Measurements from ENCODE around the gene ANP32B.
"Not testable (repeated sequence)": the region's sequence is repeated elsewhere in the genome, so short reads cannot be mapped to it uniquely, and the experiment has no call there.

The ANP32B gene

GRCh38 chr9:97963232-97963631 is 19.9 kb upstream of the ANP32B start:
- DNase-seq (ENCODE audit: low read depth): no peak

DNA sequence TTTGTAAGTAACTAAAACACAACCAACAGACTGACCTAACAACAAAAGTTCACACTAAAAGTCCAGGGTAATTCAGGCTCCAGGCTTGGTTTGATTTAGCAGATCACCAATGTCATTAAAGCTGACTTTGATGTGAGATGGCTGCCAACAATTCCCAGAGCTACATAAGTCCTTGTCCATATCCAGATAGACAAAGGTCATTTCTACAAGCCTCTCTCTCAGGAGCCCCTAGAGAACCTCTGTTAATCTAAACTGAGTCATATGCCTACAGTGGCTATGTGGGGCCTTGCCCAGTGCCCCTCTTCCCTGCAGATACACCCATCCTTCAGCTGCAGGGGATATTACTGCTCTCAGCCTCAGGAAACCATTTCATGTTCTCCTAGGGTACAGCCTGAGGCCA is 18.2 kb upstream of the ANP32B start:
- no peak for DNase-seq (ENCODE audit: low read depth)

DNA sequence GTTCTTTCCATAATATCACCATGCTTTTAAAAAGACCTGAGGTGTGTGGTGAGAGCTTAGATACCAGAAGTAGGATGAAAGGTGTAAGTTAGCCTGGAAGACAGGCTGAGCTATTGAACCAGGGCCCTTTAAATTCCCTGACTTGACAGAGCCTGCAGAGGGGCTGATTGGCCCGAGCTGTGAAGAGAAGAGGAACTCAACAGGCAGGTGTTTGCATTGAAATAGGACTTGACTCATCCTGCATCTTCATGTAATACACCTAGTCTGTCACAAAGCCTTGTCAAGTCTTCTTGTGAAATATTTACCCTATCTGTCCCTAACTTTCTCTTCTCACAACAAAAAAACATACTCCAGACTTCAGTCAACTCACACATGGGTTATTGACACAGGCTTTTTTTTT is 16.6 kb upstream of the ANP32B start:
- no peak for DNase-seq (ENCODE audit: low read depth)

GRCh38 chr9:97969014-97969413 is 14.1 kb upstream of the ANP32B start:
- DNase-seq (ENCODE audit: low read depth): no peak

- no peak for DNase-seq (ENCODE audit: low read depth)
Observed at GRCh38 chr9:97970165-97970564, 13.0 kb upstream of the ANP32B start.

- DNase-seq (ENCODE audit: low read depth): no peak
Observed at GRCh38 chr9:97972753-97973152, 10.4 kb upstream of the ANP32B start.

DNA sequence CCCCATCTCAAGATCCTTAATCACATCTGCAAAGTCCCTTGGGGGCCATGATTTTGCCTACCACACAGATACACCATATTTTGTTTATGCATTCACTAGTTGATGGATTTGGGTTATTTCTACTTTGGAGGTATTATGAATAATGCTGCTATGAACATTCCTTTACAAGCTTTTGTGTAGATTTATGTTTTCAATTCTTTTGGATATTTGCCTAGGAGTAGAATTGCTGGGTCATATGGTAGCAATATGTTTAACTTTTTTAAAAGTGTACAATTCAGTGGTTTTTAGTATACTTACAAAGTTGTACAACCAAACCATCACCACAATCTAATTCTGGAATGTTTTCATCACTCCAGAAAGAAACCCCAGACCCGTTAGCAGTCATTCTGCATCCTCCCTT is 7.8 kb upstream of the ANP32B start:
- DNase-seq (ENCODE audit: low read depth): no peak

- not testable (repeated sequence) for DNase-seq (ENCODE audit: low read depth)
Observed at GRCh38 chr9:97976633-97977032, 6.5 kb upstream of the ANP32B start.

GRCh38 chr9:97978371-97979130 is 4.6 kb upstream of the ANP32B start:
- DNase-seq (ENCODE audit: low read depth): no peak

- DNase-seq (ENCODE audit: low read depth): no peak
Observed at GRCh38 chr9:97979788-97980478, 3.2 kb upstream of the ANP32B start.

GRCh38 chr9:97980479-97980803 is 2.7 kb upstream of the ANP32B start:
- DNase-seq (ENCODE audit: low read depth): no peak

DNA sequence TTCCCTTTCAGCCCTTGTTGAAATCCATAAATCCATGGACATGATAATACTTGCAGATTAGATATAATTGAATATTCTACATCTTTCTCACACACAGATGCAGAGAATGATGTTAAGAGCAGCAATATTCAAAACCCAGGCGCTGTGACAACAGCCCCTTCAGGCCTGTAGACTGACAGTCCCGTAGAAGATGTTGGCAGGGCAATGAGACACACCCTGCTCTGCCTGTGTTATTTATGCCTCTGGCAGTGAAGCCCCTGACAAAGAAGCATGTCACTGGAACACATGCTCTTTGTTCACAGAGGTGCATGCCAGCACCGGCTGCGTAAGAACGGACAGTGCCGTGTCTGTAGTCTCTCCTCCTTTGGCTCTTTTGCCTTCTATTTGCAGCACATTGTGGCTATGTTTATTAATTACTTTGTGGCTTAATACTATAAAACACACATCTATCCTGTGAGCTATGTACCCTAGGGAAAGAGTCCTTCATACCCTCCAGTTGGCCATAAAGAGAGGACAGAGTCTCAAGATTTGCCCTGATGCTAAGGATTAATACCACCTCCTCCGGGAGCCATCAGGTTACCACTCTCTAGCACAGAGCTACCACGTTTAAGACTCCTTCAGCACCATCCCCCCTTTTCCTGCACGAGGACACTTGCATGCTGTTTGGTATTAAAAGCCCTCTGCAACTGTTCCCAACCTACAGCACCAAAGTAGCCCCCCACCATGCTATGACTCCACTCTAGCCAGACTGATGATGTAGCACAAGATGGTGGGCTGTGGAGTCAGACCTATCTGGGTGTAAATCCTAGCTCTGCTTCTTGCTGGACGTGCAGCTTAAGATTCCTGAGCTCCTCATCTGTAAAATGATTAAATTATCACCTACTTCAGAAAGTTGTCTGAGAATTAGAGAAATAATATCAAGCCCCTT is 2.0 kb upstream of the ANP32B start:
- no peak for DNase-seq (ENCODE audit: low read depth)

- no peak for DNase-seq (ENCODE audit: low read depth)
Observed at GRCh38 chr9:97981846-97982682, 1.1 kb upstream of the ANP32B start.

DNA sequence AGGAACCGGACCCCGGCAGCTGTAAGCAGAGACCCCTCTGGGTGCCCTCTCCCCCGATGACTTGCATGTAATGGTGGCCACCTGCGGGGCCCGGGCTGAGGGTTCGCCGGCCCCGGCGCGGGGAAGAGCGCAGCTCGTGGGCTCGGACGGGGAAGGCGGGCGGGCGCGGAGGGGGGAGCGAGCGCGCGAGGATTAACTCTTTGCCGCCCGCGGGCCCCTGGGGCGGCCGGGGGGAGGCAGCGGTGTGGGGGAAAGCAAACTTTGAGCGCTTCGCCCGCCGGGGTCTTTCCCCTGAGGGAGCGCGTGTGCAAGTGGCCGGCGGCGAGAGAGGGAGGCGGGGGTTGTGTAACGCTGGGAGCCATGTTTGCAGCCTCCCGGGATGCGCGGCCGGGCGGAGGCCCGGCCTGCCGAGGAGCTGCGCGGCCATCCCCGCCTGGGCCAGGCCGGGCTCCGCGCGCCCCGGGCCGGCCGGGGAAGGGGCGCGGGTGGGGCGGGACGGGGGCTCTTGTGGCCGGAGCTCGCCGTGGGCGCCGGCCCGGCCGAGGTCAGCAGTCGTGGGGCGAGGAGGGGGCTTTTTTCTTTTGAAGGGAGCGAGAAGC is 547 bp downstream of the ANP32B start:
- no peak for DNase-seq (ENCODE audit: low read depth)

- no peak for DNase-seq (ENCODE audit: low read depth)
Observed at GRCh38 chr9:97984188-97985057, 1.3 kb downstream of the ANP32B start.

- DNase-seq (ENCODE audit: low read depth): no peak
Observed at GRCh38 chr9:97985058-97985861, 2.1 kb downstream of the ANP32B start.

GRCh38 chr9:97987487-97987886 is 4.3 kb downstream of the ANP32B start:
- no peak for DNase-seq (ENCODE audit: low read depth)

DNA sequence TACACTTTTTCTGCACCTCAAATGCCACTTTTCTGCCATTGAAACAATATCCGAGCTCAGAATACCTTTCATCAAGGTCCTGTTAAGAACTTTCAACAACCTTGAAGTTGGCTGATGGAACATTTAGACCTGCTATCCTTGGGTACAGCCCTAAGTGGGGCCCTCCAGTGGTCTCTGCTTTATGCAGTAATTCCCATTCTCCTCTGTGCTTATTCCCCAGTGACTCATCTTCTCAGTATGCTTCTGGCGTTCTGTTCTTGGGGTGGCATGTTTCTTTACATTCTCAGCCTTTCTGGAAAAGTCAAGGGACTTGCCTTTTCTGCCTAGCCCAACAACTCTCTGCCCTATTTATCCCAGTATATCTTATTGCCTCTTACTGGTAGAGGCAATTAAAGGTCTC is 7.1 kb downstream of the ANP32B start:
- DNase-seq (ENCODE audit: low read depth): peak; percentile 64

- no peak for DNase-seq (ENCODE audit: low read depth)
Observed at GRCh38 chr9:97991818-97992217, 8.7 kb downstream of the ANP32B start.

DNA sequence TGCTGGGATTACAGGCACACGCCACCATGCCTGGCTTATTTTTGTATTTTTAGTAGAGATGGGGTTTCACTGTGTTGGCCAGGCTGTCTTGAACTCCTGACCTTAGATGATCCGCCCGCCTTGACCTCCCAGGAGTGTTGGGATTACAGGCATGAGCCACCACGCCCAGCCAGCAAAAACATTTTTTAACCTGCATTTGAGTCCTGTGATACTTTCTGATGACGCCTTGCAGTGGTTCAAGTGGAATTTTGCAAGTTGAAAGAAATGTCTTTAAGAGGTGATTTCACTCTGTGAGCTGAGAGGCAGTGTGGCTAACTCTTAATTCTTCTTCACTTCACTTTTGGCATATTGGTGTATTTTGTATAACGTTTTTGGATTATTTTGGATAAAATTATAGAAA is 9.1 kb downstream of the ANP32B start:
- DNase-seq (ENCODE audit: low read depth): no peak

Measured in HS-27A (cell line).